Measurements from ENCODE around the gene ISCA2. TPM values are rescaled to one million over a fixed set of nuclear protein-coding genes. Genes with fewer than 3 reads are reported as not detected.

ISCA2 gene
- total RNA-seq, 1 donor = 24.6 TPM

DNA sequence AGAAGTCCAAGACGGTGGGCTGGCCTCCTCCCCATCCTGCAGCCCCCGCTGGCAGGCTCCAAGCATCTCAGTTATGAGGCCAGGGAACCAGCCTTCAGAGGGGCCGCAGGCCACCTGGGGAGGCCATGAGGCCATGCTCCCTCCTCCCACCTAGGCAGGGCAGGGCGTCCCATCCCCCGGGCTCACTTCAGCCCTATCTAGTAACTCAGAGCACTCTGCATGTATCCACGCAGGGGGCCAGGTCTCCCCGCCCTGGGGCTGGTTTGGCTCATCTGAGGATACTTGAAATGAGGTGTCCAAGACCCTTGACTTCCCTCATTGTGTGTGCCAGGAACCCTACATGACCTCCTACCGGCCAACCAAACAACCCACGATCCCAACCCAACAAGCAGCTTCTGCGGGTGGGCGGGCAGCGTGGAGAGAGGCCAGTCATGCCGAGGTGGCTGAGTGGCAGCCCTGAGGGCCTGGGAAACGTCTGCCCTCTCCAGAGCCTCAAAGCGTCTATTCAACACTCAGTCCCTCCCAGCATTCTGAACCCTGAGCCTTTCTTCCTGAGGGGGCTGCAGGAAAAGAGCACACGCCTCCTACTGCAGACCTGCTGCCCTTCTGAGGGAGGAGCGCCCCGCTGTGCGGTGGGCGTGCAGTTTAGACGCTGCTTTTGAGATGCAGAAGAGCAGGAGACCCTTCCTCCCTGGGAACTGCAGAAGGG, 16.8 kb downstream of the ISCA2 start:
- no peak overlapping the region for H3K4me3 ChIP-seq (ENCODE audit: low read depth, low read length)
- no peak for DNase-seq (ENCODE audit: low read depth)
- TF ChIP-seq, protein P1, sequence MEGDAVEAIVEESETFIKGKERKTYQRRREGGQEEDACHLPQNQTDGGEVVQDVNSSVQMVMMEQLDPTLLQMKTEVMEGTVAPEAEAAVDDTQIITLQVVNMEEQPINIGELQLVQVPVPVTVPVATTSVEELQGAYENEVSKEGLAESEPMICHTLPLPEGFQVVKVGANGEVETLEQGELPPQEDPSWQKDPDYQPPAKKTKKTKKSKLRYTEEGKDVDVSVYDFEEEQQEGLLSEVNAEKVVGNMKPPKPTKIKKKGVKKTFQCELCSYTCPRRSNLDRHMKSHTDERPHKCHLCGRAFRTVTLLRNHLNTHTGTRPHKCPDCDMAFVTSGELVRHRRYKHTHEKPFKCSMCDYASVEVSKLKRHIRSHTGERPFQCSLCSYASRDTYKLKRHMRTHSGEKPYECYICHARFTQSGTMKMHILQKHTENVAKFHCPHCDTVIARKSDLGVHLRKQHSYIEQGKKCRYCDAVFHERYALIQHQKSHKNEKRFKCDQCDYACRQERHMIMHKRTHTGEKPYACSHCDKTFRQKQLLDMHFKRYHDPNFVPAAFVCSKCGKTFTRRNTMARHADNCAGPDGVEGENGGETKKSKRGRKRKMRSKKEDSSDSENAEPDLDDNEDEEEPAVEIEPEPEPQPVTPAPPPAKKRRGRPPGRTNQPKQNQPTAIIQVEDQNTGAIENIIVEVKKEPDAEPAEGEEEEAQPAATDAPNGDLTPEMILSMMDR (IDR thresholded peaks at IDR 0.05; ENCODE audit: insufficient read depth, low read depth, low read length) = no peak

DNA sequence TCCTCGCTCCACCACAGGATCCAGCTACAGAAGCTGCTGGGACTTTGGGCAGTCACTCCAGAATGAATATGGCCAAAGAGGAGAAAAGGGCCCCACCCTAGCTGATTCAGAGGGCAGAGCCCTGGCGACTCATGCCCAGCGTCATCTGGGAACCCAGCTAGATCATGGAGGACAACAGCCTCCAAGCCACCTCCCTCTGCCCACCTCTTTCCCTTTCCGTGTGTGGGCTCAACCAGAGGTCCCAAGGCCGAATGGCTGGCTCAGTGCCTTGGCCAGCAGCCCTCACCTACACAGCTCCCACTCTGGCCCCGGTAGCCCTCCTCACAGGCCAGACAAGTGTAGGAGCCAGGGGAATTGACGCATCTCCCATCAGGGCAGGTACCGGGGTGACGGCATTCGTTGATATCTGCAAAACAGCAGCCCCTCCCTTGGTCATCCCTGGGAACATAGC, 17.4 kb downstream of the ISCA2 start:
- DNase-seq (ENCODE audit: low read depth) = peak; percentile 36

GRCh38 chr14:74511966-74512830, 18.6 kb downstream of the ISCA2 start:
- TF ChIP-seq, protein P1 (IDR thresholded peaks at IDR 0.05; ENCODE audit: insufficient read depth, low read depth, low read length) = no peak
- DNase-seq (ENCODE audit: low read depth) = no peak
- no peak overlapping the region for H3K4me3 ChIP-seq (ENCODE audit: low read depth, low read length)

More for the DNA sequence above, 17.4 kb downstream of the ISCA2 start:
- TF ChIP-seq, protein P1 (IDR thresholded peaks at IDR 0.05; ENCODE audit: insufficient read depth, low read depth, low read length) = no peak
- H3K4me3 ChIP-seq (ENCODE audit: low read depth, low read length) = no peak overlapping the region

GRCh38 chr14:74514471-74514941, 20.9 kb downstream of the ISCA2 start:
- TF ChIP-seq, protein P1 (IDR thresholded peaks at IDR 0.05; ENCODE audit: insufficient read depth, low read depth, low read length) = no peak
- DNase-seq (ENCODE audit: low read depth) = peak; percentile 89
- H3K4me3 ChIP-seq (ENCODE audit: low read depth, low read length) = peak overlapping the region; percentile 1

GRCh38 chr14:74515891-74516412, 22.4 kb downstream of the ISCA2 start:
- H3K4me3 ChIP-seq (ENCODE audit: low read depth, low read length) = no peak overlapping the region
- TF ChIP-seq, protein P1 (IDR thresholded peaks at IDR 0.05; ENCODE audit: insufficient read depth, low read depth, low read length) = no peak
- no peak for DNase-seq (ENCODE audit: low read depth)

DNA sequence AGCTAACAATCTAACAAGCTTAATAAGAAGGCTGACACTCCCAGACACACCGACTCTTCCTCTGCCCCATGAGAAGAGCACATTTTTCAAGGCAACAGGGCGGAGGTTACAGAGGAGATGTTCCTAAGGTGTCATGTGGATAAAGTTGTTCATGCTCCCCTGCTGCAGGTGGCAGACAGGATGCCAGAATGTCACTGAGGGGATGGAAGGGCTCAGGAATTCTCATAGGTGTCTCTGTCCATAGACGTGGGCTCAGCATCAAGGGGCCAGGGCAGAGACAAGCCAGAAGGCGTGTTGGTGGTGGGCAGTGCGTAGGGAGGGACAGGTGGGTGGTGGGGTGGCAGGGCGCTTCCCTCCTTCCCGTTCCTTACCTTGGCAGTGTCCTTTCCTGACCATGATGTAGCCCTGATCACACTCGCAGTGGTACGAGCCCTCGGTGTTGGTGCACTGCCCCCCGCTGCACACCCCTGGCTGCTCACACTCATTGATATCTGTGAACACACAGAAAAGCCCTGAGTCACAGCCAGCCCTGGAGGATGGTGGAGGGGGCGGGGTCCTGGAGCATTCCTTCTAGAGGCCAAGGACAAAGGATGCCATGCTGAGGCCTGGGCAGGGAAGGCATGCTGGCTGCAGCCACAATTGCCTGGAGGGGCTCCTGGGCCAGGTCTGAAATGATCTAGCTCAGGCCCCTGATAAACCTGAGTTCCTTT, 23.0 kb downstream of the ISCA2 start:
- no peak for DNase-seq (ENCODE audit: low read depth)
- TF ChIP-seq, protein P1 (IDR thresholded peaks at IDR 0.05; ENCODE audit: insufficient read depth, low read depth, low read length) = no peak
- no peak overlapping the region for H3K4me3 ChIP-seq (ENCODE audit: low read depth, low read length)

Data from fibroblast of villous mesenchyme (primary cell).